HG03139 (cell line): ENCODE results near the gene RGS6.

ENCODE experiments used
- ATAC-seq: cut with Tn5 transposase; IDR thresholded peaks from one replicate; pipeline ENCODE4 v1.9.1; 2021; ENCODE audit not compliant: unreplicated experiment

Gene RGS6

DNA sequence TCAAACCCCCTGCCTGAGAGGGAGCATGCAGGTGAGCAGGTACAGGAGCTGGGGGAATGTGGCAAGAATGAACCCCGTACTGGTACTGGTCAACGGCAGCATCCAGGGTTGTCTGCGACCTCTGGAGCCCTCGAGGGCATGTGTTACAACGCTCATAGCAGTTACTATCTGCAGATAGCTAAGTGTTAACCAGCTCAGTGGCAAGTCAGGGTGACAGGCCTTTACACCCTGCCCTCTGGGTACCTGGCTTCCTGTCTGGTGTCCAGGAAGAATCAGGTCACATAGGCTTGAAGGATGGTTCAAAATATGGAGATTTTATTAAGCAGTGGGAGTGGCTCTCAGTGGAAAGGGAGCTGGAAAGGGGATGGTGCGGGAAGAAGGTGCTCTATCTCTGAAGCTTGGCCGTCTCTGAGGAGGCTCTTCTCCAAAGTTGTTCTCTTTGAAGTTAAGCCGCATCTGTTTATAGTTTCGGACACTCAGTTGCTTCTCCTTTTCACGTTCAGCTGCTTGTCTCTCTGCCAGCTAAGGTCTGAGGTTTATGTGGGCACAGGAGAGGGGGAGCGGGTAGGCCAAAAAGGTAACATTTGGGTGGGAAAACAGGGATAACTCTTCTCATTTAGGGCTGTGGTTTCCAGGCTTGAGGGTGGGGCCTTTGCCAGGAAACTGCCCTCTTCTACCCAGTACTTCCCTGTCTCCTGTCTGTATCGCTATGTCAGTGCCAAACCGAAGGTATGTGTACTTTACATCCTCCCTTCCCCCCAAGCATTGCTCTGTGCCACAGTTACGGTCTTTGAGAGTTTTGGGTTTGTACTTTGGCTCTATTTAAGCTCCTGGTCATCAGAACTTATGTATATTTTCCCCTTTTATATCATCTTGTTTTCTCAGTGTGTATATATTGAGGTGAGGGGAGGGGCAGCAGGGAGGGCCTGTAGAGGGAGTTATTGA lies 305.8 kb downstream of the RGS6 start:
- ATAC-seq: no peak

DNA sequence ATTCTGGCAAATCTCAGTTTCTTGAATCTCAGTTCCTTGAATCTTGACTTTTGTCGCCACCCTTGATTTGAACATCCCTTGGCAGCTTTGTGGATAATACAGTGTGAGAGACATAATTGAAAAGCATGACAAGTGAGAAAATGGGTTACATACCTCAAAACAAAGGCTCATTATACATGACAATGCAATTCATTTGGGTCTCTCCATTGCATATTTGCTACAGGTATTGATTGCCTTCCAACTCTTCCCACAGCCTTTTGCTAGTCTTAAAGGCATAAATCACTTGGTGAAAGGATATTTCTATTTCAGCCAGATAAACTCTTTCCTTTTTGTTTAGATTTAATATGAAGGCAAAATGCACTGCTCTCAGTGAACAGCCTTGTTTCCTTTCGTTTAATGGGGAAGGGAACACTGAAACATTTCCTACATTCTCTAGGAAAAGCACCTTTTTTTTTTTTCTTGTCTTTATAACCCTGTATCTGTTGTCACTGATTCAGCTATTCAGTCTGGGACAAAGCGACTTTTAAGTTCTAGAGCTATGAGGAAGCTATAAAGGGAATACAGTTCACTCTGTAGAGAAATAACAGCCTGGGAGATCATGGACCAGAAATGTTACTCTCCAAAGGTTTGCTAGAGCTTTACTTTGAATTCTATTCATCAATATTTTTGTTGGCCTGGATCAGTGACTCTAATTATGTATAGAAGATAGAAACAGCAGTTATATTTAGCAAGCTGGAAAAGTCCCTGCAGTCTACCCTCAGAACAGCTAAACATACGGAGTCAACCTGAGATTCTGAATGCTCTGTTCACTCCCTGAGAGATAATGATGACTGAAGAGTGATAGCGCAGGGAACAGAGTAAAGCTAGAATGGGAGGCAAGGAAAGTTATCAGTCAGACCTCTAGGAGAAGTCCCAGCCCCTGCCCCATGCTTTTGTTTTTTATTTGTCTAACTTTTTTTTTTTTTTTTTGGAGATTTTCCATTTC lies 311.4 kb downstream of the RGS6 start:
- ATAC-seq: no peak

DNA sequence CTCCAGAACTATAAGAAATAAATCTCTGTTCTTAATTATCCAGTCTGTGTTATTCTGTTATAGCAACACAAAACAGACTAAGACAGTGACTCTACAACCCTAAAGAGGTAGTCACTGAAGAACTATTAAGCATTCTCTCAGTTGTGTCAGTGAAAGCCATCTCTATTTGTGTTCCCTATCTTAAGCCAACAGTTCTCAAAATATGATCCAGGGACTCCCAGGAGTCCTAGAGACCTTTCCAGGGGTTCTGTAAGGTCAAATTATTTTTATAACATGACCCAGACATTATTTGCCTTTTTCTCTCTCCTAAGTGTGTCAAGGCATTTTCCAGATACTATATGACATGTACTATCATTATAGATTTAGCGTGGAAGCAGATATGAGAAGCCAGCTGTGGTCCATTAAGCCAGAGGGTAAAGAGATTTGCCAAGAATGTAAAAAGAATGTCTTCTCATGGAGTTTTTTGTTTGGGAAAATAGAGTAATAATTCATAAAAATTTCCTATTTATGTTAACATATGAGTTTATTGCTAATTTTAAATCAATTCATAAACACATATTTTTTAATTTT lies 315.8 kb downstream of the RGS6 start:
- no peak for ATAC-seq

DNA sequence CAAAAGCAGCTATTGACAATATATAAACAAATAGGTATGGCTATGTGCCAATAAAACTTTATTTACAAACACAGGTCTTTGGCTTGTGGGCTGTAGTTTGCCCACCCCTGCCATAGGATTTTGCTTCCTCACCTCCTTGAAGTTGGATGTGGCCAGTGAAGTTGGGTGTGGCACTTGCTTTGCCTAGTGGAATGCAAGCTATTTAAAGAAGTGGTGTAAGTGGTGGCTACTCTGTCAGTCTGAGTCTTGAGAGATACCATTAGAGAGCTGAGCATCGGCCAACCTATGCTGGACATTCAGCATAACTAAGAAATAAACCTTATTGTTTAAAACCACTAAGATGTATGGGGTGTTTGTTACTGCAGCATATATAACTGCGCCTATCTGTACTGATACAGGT lies 321.3 kb downstream of the RGS6 start:
- no peak for ATAC-seq

DNA sequence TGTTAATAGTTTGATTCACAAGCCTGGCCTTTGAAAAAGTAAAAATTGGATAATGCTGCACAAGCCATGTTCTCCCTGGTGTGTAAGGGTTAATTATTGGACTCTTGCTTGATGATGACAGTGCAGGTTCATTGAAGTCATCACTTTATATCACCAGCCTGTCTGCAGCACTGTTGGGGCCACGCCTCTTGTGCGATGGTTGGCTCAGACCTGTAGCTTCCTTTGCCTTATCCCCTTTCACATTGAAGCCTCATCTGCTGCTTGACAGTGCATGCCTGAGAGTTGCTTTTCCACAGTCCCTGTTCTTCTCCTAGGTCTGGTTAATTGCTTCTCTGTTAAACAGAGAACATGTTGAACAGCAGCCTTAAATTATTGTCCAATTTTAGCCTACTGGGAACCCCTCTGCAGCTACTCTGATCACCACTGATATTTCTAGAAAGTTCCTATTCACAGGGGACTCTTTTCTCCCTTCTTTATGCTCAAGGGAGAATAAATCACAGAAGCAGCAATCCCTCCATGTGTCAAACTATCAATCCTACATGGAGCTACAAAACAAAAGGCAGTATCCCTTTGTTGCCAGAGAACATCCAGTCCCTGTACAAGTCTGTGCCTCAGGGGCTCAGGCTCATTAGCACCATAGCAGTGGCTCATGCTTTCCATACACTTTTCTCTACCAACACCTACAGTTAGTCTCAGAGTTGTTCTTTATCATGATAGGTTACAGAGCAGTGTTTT lies 322.1 kb downstream of the RGS6 start:
- no peak for ATAC-seq

DNA sequence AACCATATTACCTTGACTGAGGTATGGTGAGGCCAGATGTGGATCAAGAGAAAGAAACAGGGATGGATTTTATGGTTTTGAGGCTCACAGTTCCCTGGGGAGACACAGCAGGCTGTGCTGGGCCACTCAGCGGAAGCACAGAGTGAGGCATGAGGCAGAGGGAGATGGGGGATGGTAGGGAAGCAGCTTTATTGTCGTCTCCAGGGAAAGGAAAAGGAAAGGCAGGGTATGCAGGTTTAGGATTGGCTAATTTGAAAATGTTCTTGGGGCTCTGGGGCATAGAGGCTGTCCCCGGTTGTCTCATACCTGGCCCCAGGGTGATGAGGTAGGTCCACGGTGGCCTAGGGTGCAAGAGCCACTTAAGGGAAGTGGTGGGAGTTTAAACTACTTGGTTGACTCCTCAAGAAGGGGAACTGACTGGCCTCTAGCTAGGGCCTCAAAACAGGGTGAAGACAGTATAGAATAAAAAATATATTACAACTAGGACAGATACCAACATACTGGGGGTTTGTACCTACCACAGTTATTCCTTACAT lies 322.8 kb downstream of the RGS6 start:
- ATAC-seq: no peak

DNA sequence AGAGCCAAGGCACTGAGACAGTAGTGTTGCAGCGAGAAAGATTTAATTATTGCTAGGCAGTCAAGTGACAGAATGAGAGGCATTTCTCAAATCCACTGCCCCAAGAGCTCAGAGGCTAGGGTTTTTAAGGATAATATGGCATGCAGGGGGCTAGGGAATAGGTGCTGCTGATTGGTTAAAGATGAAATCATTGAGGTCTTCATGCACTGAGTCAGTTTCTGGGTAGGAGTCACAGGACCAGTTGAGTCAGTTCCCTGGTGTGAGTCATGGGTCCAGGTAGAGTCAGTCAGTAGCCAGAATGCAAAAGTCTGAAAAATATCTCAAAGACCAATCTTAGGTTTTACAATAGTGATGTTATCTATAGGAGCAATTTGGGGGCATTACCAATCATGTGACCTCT lies 323.8 kb downstream of the RGS6 start:
- no peak for ATAC-seq

DNA sequence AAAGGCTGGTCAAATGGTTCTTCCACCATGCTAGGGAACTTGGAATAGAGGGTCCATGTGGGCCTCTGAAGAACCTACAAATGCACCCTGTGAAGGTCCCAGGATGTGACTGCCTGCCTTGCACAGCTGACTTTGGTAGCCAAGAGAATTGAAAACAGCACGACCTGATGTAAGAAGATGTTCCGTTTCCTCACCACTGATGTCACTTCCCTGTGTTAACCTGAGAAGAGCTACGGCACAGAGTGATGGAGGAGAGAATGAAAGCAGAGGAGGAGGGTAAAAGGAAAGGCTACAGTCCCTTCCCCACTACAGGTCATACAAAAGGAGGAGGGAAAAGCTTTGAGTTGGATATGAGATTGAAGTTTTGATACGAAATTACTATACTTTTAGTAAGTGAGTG lies 328.8 kb downstream of the RGS6 start:
- ATAC-seq: no peak

DNA sequence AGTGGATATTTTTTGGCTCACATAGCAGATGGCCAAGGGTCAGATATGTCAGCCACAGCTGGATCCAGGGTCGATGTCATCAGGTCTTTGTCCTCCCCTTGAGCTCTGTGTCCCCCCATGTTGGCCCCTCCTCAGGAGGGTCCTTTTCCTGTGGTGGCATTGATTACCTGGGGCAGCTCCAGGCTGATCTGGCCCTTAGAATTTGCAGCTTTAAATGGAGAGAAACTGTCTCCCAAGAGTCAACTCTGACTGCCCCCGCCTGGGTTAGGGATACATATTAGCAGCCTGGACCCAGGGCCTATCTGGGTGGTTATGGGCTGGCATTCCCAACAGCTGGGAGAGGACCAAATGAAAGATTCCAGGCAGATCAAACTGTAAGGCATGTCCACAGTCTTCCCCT lies 330.5 kb downstream of the RGS6 start:
- ATAC-seq: no peak

DNA sequence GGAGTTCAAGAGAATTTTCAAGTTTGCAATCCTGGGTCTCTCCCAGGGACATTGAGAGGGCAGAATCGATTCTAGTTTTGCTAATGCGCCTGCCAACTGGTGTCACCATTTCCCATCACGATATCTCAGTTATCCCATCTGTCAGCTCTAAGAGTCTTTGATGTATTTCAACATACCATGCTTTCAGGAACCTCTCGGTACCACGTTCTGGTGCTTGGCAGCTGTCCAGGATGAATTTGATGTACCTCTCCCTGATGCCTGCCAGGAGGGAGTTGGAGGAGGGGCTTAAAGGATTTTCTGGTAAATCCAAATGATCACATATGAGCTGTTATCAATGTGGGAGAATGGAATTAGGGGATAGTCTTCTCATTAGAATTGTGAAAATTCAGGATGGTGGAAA lies 332.5 kb downstream of the RGS6 start:
- ATAC-seq: no peak

DNA sequence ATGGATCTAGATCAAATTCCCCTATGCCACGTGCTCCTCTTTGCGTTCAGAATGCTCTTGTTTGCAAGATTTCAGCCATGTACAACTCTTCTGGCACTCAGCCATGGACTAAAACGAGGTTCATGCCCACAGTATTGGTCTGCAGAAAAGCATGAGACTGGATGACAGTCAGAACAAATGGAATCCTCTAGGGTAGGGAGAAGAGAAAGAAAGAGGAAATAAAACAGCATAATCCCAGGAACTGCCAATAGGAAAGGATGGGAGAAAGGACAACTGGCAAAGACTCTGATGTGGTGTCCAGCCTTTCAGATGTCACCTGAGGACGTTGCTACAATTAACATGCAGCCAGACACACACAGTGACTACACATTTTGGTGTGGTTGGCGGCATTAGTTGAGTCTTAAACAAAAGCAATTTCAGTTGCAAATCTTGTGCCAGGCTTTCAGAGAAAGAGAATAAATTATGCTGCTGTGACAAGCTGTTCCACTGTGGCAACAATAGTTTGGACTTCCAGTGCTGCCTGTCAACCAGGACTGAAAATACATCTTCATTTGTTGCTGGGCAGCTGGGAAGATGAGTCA lies 338.0 kb downstream of the RGS6 start:
- ATAC-seq: no peak

DNA sequence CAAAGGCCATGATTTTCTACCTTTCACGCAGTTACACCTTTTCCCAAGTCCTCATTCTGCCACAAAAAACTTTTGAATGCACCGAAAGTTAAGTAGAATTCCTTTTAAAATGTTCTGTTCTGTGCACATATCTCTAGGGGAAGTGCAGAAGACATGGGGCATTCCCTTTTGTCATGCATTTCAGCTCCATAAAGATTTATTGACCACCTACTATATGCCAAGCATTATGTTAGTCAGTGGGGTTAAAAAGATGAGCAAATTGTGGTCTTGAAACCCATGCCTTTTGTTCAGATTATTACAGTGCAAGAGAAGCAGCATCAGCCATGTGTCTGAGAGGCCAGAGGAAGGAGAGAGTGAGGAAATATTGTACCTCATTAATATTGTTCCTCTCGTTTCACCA lies 338.5 kb downstream of the RGS6 start:
- ATAC-seq: no peak

DNA sequence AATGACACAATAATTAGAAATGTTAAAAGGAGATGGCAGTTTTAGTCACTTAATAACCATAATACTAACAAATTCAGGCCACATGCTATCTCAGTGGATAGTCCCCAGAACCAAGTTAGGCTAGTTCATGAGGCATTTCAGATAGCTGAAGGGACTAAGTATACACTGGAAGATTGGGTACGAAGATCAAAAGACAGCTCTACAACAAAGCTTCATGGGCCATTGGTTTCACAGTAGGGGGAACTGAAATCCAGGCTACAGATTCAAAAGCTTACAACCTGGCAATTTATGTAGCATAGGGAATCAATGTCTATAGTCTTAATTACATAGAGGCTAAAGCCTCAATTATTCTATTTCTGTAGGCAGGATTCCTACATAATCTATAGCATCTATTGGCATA lies 343.0 kb downstream of the RGS6 start:
- no peak for ATAC-seq

DNA sequence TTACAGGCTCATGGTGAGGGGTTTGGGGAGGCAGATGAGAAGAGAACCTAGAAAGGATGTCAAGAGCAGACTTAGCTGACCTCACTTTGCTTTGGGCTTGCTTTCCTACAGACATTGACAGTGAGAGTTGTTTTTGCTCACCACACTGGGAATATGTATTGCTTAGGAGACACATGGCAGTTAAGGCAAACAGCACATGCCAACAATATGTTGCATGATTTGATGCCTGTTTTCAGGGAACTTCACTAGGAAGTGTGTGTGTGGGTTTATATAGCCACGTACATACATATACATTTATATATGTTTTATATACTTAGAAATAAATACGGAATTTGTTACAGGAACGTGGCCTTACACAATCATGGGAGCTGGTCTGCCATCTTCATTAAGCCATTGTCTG lies 346.1 kb downstream of the RGS6 start:
- no peak for ATAC-seq

DNA sequence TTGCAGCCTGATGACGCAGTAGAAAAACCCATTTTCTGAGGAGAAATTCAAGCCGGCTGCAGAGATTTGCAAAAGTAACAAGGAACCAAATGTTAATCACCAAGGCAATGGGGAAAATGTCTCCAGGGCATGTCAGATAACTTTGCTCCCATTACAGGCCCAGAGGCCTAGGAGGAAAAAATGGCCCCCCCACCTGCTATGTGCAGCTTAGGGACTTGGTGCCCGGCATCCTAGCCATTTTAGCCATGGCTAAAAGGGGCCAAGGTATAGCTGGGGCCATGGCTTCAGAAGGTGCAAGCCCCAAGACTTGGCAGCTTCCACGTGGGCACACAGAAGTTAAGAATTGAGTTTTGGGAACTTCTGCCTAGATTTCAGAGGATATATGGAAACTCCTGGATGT lies 351.9 kb downstream of the RGS6 start:
- no peak for ATAC-seq

DNA sequence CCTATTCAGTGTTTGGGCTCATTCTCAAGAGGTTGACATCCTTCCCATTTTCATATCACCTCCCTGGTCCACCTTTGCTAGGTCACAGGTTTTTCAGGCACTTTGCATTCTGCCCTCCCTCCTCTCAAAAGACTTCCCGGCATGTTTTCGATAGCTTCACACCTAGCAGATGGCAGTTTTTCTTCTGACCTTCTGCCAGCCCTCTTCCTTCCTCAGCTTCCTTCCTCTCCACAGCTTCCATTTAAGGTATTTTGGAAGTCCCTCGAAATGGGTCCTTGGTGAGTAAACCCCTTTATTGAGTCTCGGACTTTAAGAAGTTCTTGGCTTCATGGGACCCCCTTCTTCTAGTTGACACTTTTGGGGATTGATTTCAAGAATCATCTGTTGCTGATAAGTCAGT lies 358.0 kb downstream of the RGS6 start:
- no peak for ATAC-seq

DNA sequence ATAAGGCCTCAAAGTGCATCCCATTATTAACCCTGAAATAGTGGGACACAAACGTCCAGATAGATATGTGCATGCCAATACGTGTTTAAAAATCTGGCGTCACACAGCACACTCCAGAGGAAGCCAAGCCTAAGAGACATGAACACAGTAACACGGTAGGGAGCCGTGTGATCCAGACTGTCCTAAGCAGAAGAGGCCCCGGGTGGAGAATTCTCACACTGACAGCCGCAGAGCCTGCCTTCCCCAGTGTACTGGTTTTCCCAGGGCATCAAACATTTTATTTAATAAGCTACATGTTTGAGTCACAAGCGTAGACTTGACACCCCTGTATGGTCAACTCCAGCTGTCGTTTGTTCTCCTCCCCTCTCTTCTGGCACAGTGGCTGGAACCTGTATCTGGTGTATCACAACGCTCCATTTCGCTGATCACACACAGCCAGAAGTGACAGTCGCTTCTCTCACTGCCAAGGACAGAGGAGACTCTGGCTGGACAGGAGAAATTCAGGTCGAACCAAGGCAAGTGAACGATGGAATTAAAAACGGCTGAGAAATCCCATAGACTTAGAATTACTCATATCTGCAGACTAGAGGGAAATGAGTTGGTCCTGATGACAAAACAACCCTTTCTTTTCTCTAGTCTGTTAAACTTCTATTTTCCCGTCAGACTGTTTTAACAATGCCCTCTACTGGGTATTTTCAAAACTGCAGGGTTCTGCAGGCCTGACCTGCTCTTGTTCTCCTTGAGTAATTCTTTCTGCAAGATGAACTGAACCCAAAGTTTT lies 359.9 kb downstream of the RGS6 start:
- ATAC-seq: no peak

DNA sequence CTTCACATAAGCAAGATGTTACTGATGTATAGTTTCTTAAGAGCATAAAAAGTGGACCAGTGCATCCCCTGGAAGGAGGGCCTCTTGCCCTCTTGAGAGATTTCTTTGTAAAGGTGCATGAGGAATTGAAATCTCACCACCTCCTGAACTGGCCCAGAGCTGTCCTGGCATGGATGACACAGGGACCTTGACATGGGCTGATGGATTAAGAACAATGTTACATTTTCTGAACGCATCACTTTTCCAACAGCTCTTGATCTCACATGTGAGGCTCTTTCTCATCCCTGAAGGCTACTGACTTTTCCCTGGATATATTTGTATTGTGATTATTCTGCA lies 360.4 kb downstream of the RGS6 start:
- no peak for ATAC-seq

DNA sequence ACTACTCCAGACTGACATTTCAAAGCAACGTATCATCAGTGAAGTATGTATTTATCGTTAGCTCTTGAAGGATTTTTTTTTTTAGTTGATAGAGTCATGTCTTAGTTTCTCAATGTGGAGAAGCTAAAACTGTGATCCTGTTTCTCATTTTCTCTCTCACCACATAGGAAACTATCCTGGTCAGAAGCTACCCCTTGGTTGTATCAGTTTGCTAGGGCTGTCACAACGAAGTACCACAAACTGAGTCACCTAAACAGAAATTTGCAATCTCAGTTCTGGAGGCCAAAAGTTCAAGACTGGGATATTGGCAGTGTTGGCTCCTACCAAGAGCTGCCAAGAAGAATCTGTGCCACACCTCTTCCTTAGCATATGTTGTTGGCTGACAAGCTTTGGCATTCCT lies 369.1 kb downstream of the RGS6 start:
- ATAC-seq: no peak

DNA sequence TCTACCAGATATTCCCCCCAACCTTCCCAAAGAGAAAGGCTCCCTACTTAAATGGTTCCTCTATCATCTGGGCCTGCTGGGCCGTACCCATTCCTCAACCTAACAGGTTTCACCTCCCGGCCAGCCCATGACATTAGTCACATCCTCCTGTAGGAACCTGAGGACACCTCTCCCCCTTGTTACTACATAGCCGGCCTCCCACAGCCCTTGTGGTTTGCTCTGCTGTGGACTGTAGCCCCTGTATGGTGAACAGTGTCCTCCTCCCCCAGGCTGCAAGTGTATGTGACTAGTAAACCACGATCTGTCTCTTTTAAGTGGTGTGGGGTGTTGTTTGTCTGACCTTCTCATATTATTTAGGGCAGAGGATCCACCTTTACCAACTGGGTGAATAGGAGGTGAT lies 371.7 kb downstream of the RGS6 start:
- ATAC-seq: no peak
